ENCODE measurements around the gene PLCL2. TPM values are rescaled to one million over a fixed set of nuclear protein-coding genes. Genes with fewer than 3 reads are reported as not detected.

PLCL2 gene
- total and polyA plus RNA-seq, 2 experiments from 2014 or later, result 1.6 to 9.7 TPM

DNA sequence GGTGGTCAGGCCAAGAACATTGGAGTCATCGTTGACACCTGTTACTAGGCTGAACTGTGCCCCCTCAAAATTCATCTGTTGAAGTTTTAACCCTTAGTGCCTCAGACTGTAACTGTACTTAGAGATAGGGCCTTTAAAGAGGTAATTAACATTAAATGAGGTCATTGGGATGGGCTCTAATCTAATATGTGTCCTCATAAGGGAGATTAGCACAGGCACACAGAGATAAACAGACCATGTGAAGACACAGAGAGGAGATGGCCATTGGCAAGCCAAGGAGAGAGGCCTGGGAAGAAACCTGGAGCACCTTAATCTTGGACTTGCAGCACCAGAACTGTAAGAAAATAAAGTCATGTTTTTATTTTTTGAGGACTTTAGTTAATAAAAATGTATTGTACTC is 59.6 kb downstream of the PLCL2 start:
- no peak overlapping the region for H3K4me2 ChIP-seq
- no peaks in the 10 kb centered on the region for H3K27me3 ChIP-seq (ENCODE audit: insufficient read depth)
- H2AFZ ChIP-seq, result no peak overlapping the region
- H3K79me2 ChIP-seq (replicated peaks; ENCODE audit: insufficient read depth), result no peaks in the 10 kb centered on the region
- no peak overlapping the region for H3K27ac Mint-ChIP-seq
- no peak overlapping the region for H3K4me3 Mint-ChIP-seq
- no peaks in the 10 kb centered on the region for H3F3A ChIP-seq (replicated peaks; ENCODE audit: low read depth)
- no peak overlapping the region for H3K27ac ChIP-seq (ENCODE audit: low read depth)
- no peaks in the 10 kb centered on the region for H3K36me3 Mint-ChIP-seq (ENCODE audit: low read depth)
- no peaks in the 10 kb centered on the region for H4K20me1 ChIP-seq (replicated peaks; ENCODE audit: insufficient read depth)
- H3K4me1 ChIP-seq (ENCODE audit: insufficient read depth), result no peaks in the 10 kb centered on the region
- no peak for ATAC-seq
- no peaks in the 10 kb centered on the region for H3K9me2 ChIP-seq (ENCODE audit: insufficient read depth)
- H3K4me1 Mint-ChIP-seq, result no peaks in the 10 kb centered on the region
- H3K9me3 Mint-ChIP-seq, result no peaks in the 10 kb centered on the region
- H3K4me3 ChIP-seq, result no peak overlapping the region
- no peaks in the 10 kb centered on the region for H3K27me3 Mint-ChIP-seq (ENCODE audit: insufficient read depth, low read depth, poor library complexity)
- H3K36me3 ChIP-seq (ENCODE audit: insufficient read depth), result no peaks in the 10 kb centered on the region
- no peak for DNase-seq (ENCODE audit: low spot score)
- TF ChIP-seq ZNF331 (CRISPR knock-in tag; IDR thresholded peaks at IDR 0.05; ENCODE audit: low read depth), result no peak
- TF ChIP-seq CREB1 (CRISPR knock-in tag; IDR thresholded peaks at IDR 0.05; ENCODE audit: low read depth), result no peak
- TF ChIP-seq, protein P1, sequence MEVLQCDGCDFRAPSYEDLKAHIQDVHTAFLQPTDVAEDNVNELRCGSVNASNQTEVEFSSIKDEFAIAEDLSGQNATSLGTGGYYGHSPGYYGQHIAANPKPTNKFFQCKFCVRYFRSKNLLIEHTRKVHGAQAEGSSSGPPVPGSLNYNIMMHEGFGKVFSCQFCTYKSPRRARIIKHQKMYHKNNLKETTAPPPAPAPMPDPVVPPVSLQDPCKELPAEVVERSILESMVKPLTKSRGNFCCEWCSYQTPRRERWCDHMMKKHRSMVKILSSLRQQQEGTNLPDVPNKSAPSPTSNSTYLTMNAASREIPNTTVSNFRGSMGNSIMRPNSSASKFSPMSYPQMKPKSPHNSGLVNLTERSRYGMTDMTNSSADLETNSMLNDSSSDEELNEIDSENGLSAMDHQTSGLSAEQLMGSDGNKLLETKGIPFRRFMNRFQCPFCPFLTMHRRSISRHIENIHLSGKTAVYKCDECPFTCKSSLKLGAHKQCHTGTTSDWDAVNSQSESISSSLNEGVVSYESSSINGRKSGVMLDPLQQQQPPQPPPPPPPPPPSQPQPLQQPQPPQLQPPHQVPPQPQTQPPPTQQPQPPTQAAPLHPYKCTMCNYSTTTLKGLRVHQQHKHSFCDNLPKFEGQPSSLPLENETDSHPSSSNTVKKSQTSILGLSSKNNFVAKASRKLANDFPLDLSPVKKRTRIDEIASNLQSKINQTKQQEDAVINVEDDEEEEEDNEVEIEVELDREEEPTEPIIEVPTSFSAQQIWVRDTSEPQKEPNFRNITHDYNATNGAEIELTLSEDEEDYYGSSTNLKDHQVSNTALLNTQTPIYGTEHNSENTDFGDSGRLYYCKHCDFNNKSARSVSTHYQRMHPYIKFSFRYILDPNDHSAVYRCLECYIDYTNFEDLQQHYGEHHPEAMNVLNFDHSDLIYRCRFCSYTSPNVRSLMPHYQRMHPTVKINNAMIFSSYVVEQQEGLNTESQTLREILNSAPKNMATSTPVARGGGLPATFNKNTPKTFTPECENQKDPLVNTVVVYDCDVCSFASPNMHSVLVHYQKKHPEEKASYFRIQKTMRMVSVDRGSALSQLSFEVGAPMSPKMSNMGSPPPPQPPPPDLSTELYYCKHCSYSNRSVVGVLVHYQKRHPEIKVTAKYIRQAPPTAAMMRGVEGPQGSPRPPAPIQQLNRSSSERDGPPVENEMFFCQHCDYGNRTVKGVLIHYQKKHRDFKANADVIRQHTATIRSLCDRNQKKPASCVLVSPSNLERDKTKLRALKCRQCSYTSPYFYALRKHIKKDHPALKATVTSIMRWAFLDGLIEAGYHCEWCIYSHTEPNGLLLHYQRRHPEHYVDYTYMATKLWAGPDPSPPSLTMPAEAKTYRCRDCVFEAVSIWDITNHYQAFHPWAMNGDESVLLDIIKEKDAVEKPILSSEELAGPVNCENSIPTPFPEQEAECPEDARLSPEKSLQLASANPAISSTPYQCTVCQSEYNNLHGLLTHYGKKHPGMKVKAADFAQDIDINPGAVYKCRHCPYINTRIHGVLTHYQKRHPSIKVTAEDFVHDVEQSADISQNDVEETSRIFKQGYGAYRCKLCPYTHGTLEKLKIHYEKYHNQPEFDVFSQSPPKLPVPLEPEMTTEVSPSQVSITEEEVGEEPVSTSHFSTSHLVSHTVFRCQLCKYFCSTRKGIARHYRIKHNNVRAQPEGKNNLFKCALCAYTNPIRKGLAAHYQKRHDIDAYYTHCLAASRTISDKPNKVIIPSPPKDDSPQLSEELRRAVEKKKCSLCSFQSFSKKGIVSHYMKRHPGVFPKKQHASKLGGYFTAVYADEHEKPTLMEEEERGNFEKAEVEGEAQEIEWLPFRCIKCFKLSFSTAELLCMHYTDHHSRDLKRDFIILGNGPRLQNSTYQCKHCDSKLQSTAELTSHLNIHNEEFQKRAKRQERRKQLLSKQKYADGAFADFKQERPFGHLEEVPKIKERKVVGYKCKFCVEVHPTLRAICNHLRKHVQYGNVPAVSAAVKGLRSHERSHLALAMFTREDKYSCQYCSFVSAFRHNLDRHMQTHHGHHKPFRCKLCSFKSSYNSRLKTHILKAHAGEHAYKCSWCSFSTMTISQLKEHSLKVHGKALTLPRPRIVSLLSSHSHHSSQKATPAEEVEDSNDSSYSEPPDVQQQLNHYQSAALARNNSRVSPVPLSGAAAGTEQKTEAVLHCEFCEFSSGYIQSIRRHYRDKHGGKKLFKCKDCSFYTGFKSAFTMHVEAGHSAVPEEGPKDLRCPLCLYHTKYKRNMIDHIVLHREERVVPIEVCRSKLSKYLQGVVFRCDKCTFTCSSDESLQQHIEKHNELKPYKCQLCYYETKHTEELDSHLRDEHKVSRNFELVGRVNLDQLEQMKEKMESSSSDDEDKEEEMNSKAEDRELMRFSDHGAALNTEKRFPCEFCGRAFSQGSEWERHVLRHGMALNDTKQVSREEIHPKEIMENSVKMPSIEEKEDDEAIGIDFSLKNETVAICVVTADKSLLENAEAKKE (CRISPR knock-in tag; IDR thresholded peaks at IDR 0.05), result no peak
- TF ChIP-seq, protein P2, sequence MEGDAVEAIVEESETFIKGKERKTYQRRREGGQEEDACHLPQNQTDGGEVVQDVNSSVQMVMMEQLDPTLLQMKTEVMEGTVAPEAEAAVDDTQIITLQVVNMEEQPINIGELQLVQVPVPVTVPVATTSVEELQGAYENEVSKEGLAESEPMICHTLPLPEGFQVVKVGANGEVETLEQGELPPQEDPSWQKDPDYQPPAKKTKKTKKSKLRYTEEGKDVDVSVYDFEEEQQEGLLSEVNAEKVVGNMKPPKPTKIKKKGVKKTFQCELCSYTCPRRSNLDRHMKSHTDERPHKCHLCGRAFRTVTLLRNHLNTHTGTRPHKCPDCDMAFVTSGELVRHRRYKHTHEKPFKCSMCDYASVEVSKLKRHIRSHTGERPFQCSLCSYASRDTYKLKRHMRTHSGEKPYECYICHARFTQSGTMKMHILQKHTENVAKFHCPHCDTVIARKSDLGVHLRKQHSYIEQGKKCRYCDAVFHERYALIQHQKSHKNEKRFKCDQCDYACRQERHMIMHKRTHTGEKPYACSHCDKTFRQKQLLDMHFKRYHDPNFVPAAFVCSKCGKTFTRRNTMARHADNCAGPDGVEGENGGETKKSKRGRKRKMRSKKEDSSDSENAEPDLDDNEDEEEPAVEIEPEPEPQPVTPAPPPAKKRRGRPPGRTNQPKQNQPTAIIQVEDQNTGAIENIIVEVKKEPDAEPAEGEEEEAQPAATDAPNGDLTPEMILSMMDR (conservative IDR thresholded peaks at IDR 0.05; ENCODE audit: low read depth in 2 of 2), result no peak
- no peak for TF ChIP-seq STAT1 (IDR thresholded peaks at IDR 0.05; ENCODE audit: unreplicated experiment)

Measured in GM23338 (cell line).